Stimulated activated memory B cell treated with anti-CD40 and anti-IgM and Interleukin-4, amounts not matched to agents 10 μg/mL and 1 μg/mL and 100 μg/mL, for 72 hours (primary cell): ENCODE measurements around the gene DUSP21.
"Not testable (repeated sequence)": the region's sequence is repeated elsewhere in the genome, so short reads cannot be mapped to it uniquely, and the experiment has no call there.

Source experiments
- ATAC-seq: fragments of 150-1000 bp; cut with Tn5 transposase; 2 replicates; pipeline ENCODE4 v1.10.0; 2021
- H3K27ac Mint-ChIP-seq: one replicate; pipeline ENCODE4 v1.8.0; 2022; ENCODE audit warnings: mild to moderate bottlenecking, mixed read lengths
- H3K27me3 Mint-ChIP-seq: one replicate; pipeline ENCODE4 v1.8.0; 2022; ENCODE audit warnings: mixed read lengths
- H3K36me3 Mint-ChIP-seq: one replicate; pipeline ENCODE4 v1.8.0; 2022; ENCODE audit warnings: mixed read lengths
- H3K4me1 Mint-ChIP-seq: one replicate; pipeline ENCODE4 v1.8.0; 2022; ENCODE audit warnings: mixed read lengths
- H3K4me3 Mint-ChIP-seq: one replicate; pipeline ENCODE4 v1.8.0; 2022; ENCODE audit warnings: mild to moderate bottlenecking, moderate library complexity, mixed read lengths
- H3K9me3 Mint-ChIP-seq: one replicate; pipeline ENCODE4 v1.8.0; 2022; ENCODE audit warnings: mixed read lengths

Gene DUSP21

GRCh38 chrX:44871931-44872820, 28.4 kb downstream of the DUSP21 start:
- Mint-ChIP-seq H3K4me1 (peaks cover 6% of the 10 kb centered on the region), H3K9me3 (no peaks in the 10 kb centered on the region), H3K27ac (peak overlapping the region; percentile 78), H3K36me3 (no peaks in the 10 kb centered on the region), H3K27me3 (no peaks in the 10 kb centered on the region), H3K4me3 (peak overlapping the region; percentile 88)
- peak; percentile 60 for ATAC-seq

GRCh38 chrX:44872821-44873414, 29.1 kb downstream of the DUSP21 start, which contains the start of gene KDM6A:
Gene KDM6A (plus strand): TSS chrX:44873188. CDS start chrX:44873552, 364 bp downstream.
- Mint-ChIP-seq H3K27ac (peak within 1 kb of the TSS; percentile 78), H3K4me1 (peaks cover 6% of the 10 kb centered on the region), H3K4me3 (peak within 1 kb of the TSS; percentile 88), H3K36me3 (no peaks in the 10 kb centered on the region), H3K9me3 (no peaks in the 10 kb centered on the region), H3K27me3 (no peaks in the 10 kb centered on the region)
- ATAC-seq = peak; percentile 97

- no peaks in the 10 kb centered on the region for H3K36me3 Mint-ChIP-seq
- H3K4me1 Mint-ChIP-seq = peaks cover 6% of the 10 kb centered on the region
- peak overlapping the region; percentile 78 for H3K27ac Mint-ChIP-seq
- H3K9me3 Mint-ChIP-seq = no peaks in the 10 kb centered on the region
- H3K27me3 Mint-ChIP-seq = no peaks in the 10 kb centered on the region
- peak overlapping the region; percentile 88 for H3K4me3 Mint-ChIP-seq
- peak; percentile 3 for ATAC-seq
Measured at GRCh38 chrX:44873415-44874276, 29.8 kb downstream of the DUSP21 start.

- Mint-ChIP-seq H3K4me1 (peaks cover 6% of the 10 kb centered on the region), H3K27ac (peak overlapping the region; percentile 78), H3K27me3 (no peaks in the 10 kb centered on the region), H3K4me3 (peak overlapping the region; percentile 88), H3K36me3 (no peaks in the 10 kb centered on the region), H3K9me3 (no peaks in the 10 kb centered on the region)
- ATAC-seq = no peak
Measured at GRCh38 chrX:44874420-44875184, 30.8 kb downstream of the DUSP21 start.

GRCh38 chrX:44875185-44875489, 31.3 kb downstream of the DUSP21 start:
- Mint-ChIP-seq H3K4me3 (peak overlapping the region; percentile 88), H3K4me1 (peaks cover 6% of the 10 kb centered on the region), H3K27ac (peak overlapping the region; percentile 78), H3K36me3 (no peaks in the 10 kb centered on the region), H3K9me3 (no peaks in the 10 kb centered on the region), H3K27me3 (no peaks in the 10 kb centered on the region)
- ATAC-seq = no peak

- peaks cover 4% of the 10 kb centered on the region for H3K4me1 Mint-ChIP-seq
- no peak overlapping the region for H3K27ac Mint-ChIP-seq
- H3K4me3 Mint-ChIP-seq = no peak overlapping the region
- no peak for ATAC-seq
- no peaks in the 10 kb centered on the region for H3K27me3 Mint-ChIP-seq
- H3K36me3 Mint-ChIP-seq = no peaks in the 10 kb centered on the region
- H3K9me3 Mint-ChIP-seq = no peaks in the 10 kb centered on the region
Measured at GRCh38 chrX:44876086-44876485, 32.3 kb downstream of the DUSP21 start.

GRCh38 chrX:44876767-44877166, 32.9 kb downstream of the DUSP21 start:
- H3K27me3 Mint-ChIP-seq = no peaks in the 10 kb centered on the region
- no peak overlapping the region for H3K27ac Mint-ChIP-seq
- H3K4me1 Mint-ChIP-seq = peaks cover 4% of the 10 kb centered on the region
- no peaks in the 10 kb centered on the region for H3K9me3 Mint-ChIP-seq
- H3K36me3 Mint-ChIP-seq = no peaks in the 10 kb centered on the region
- H3K4me3 Mint-ChIP-seq = no peak overlapping the region
- ATAC-seq = no peak

- H3K27ac Mint-ChIP-seq = no peak overlapping the region
- H3K4me1 Mint-ChIP-seq = peaks cover 11% of the 10 kb centered on the region
- no peak for ATAC-seq
Measured at GRCh38 chrX:44878780-44879179, 35.0 kb downstream of the DUSP21 start.

GRCh38 chrX:44881549-44881948, 37.7 kb downstream of the DUSP21 start:
- H3K9me3 Mint-ChIP-seq = no peaks in the 10 kb centered on the region
- H3K4me1 Mint-ChIP-seq = peaks cover 21% of the 10 kb centered on the region
- no peak overlapping the region for H3K27ac Mint-ChIP-seq
- H3K27me3 Mint-ChIP-seq = no peaks in the 10 kb centered on the region
- ATAC-seq = no peak
- H3K36me3 Mint-ChIP-seq = no peaks in the 10 kb centered on the region
- H3K4me3 Mint-ChIP-seq = no peak overlapping the region

More at GRCh38 chrX:44878780-44879179, 35.0 kb downstream of the DUSP21 start:
- Mint-ChIP-seq H3K36me3 (no peaks in the 10 kb centered on the region), H3K4me3 (no peak overlapping the region), H3K27me3 (no peaks in the 10 kb centered on the region), H3K9me3 (no peaks in the 10 kb centered on the region)

GRCh38 chrX:44882635-44883034, 38.8 kb downstream of the DUSP21 start:
- H3K4me3 Mint-ChIP-seq = no peak overlapping the region
- ATAC-seq = no peak
- no peaks in the 10 kb centered on the region for H3K27me3 Mint-ChIP-seq
- no peaks in the 10 kb centered on the region for H3K36me3 Mint-ChIP-seq
- H3K27ac Mint-ChIP-seq = no peak overlapping the region
- H3K4me1 Mint-ChIP-seq = peaks cover 21% of the 10 kb centered on the region
- no peaks in the 10 kb centered on the region for H3K9me3 Mint-ChIP-seq

- H3K36me3 Mint-ChIP-seq = no peaks in the 10 kb centered on the region
- ATAC-seq = no peak
- H3K27ac Mint-ChIP-seq = peak overlapping the region; percentile 30
- H3K27me3 Mint-ChIP-seq = no peaks in the 10 kb centered on the region
- H3K4me3 Mint-ChIP-seq = no peak overlapping the region
- H3K4me1 Mint-ChIP-seq = peaks cover 25% of the 10 kb centered on the region
- no peaks in the 10 kb centered on the region for H3K9me3 Mint-ChIP-seq
Measured at GRCh38 chrX:44884944-44885343, 41.1 kb downstream of the DUSP21 start.

- no peaks in the 10 kb centered on the region for H3K36me3 Mint-ChIP-seq
- H3K27ac Mint-ChIP-seq = no peak overlapping the region
- H3K9me3 Mint-ChIP-seq = no peaks in the 10 kb centered on the region
- H3K27me3 Mint-ChIP-seq = no peaks in the 10 kb centered on the region
- peaks cover 19% of the 10 kb centered on the region for H3K4me1 Mint-ChIP-seq
- H3K4me3 Mint-ChIP-seq = no peak overlapping the region
- no peak for ATAC-seq
Measured at GRCh38 chrX:44889824-44890223, 46.0 kb downstream of the DUSP21 start.

GRCh38 chrX:44890247-44890646, 46.4 kb downstream of the DUSP21 start:
- no peak overlapping the region for H3K4me3 Mint-ChIP-seq
- no peaks in the 10 kb centered on the region for H3K27me3 Mint-ChIP-seq
- H3K9me3 Mint-ChIP-seq = no peaks in the 10 kb centered on the region
- peaks cover 17% of the 10 kb centered on the region for H3K4me1 Mint-ChIP-seq
- no peak for ATAC-seq
- H3K27ac Mint-ChIP-seq = no peak overlapping the region
- H3K36me3 Mint-ChIP-seq = no peaks in the 10 kb centered on the region

GRCh38 chrX:44890687-44891086, 46.9 kb downstream of the DUSP21 start:
- H3K36me3 Mint-ChIP-seq, ATAC-seq, H3K4me3 Mint-ChIP-seq, H3K9me3 Mint-ChIP-seq, H3K27ac Mint-ChIP-seq, H3K27me3 Mint-ChIP-seq: not testable (repeated sequence)
- H3K4me1 Mint-ChIP-seq = peaks cover 17% of the 10 kb centered on the region

GRCh38 chrX:44891642-44892041, 47.8 kb downstream of the DUSP21 start:
- H3K27ac Mint-ChIP-seq = no peak overlapping the region
- H3K36me3 Mint-ChIP-seq = no peaks in the 10 kb centered on the region
- no peaks in the 10 kb centered on the region for H3K27me3 Mint-ChIP-seq
- no peak overlapping the region for H3K4me3 Mint-ChIP-seq
- H3K4me1 Mint-ChIP-seq = peaks cover 17% of the 10 kb centered on the region
- ATAC-seq = no peak
- no peaks in the 10 kb centered on the region for H3K9me3 Mint-ChIP-seq
